Parathyroid adenoma (tissue), 2 donors: Measurements from ENCODE around the gene YOD1.

ENCODE experiments used
- H2AFZ ChIP-seq: fragments of 300-600 bp; sonication (generic); one replicate; pipeline ENCODE4 v1.7.0; 2017; ENCODE audit warnings: antibody characterized with exemption, mild to moderate bottlenecking
- H3K27ac ChIP-seq: fragments of 300-600 bp; sonication (generic); one replicate; pipeline ENCODE4 v1.7.0; 2017
- H3K27me3 ChIP-seq: fragments of 300-600 bp; sonication (generic); one replicate; pipeline ENCODE4 v1.7.0; 2017; ENCODE audit warnings: low read length; ENCODE audit not compliant: control insufficient read depth, insufficient read depth
- H3K36me3 ChIP-seq: fragments of 300-600 bp; sonication (generic); one replicate; pipeline ENCODE4 v1.7.0; 2017; ENCODE audit warnings: low read length; ENCODE audit not compliant: control insufficient read depth, insufficient read depth
- H3K4me1 ChIP-seq: fragments of 300-600 bp; sonication (generic); one replicate; pipeline ENCODE4 v1.7.0; 2017; ENCODE audit warnings: control low read depth
- H3K4me2 ChIP-seq: fragments of 300-600 bp; sonication (generic); one replicate; pipeline ENCODE4 v1.7.0; 2017; ENCODE audit warnings: low read length
- H3K4me3 ChIP-seq: fragments of 300-600 bp; sonication (generic); one replicate; pipeline ENCODE4 v1.7.0; 2017; ENCODE audit warnings: low read depth, low read length
- H3K79me2 ChIP-seq: fragments of 300-600 bp; sonication (generic); one replicate; pipeline ENCODE4 v1.7.0; 2017; ENCODE audit warnings: control low read depth
- H3K9ac ChIP-seq: fragments of 300-600 bp; sonication (generic); one replicate; pipeline ENCODE4 v1.7.0; 2017; ENCODE audit warnings: mild to moderate bottlenecking
- H3K9me3 ChIP-seq: fragments of 300-600 bp; sonication (generic); one replicate; pipeline ENCODE4 v1.7.0; 2017; ENCODE audit warnings: low read length; ENCODE audit not compliant: control insufficient read depth
- TF ChIP-seq, protein P1 (sequence below): fragments of 300-600 bp; sonication (generic); IDR thresholded peaks from one replicate; pipeline ENCODE4 v1.7.0; 2017; ENCODE audit warnings: antibody characterized with exemption, mild to moderate bottlenecking
- donor health status: primary hyperparathyroidism.

The YOD1 gene

DNA sequence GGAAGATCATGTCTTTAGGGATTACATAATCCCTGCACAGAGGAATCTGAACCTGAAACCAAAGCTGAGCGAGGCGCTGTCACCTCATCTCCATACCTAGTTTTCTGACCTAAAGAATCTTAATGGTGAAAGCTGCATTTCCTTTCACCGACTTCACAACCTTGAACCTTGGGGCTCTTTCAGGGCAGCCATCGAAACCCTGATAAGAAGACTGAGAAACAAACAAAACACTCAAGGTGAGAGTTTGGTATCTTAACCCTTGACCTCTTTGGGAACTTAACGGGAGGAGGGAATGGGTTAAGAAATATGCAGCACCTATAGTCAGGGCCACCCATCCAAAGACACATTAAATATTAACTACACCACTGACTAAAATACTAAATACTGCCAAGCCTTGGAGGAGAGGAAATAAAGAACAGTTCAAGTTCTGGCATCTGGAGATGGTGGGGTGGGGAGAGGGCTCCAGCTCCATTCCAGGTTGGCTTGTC is 20.4 kb downstream of the YOD1 start:
- no peak overlapping the region for H2AFZ ChIP-seq
- no peaks in the 10 kb centered on the region for H3K79me2 ChIP-seq
- H3K4me1 ChIP-seq: no peaks in the 10 kb centered on the region
- no peaks in the 10 kb centered on the region for H3K27me3 ChIP-seq
- H3K4me3 ChIP-seq: no peak overlapping the region
- no peak overlapping the region for H3K9ac ChIP-seq
- H3K36me3 ChIP-seq: no peaks in the 10 kb centered on the region
- H3K27ac ChIP-seq: no peak overlapping the region
- H3K9me3 ChIP-seq: no peaks in the 10 kb centered on the region
- TF ChIP-seq, protein P1, sequence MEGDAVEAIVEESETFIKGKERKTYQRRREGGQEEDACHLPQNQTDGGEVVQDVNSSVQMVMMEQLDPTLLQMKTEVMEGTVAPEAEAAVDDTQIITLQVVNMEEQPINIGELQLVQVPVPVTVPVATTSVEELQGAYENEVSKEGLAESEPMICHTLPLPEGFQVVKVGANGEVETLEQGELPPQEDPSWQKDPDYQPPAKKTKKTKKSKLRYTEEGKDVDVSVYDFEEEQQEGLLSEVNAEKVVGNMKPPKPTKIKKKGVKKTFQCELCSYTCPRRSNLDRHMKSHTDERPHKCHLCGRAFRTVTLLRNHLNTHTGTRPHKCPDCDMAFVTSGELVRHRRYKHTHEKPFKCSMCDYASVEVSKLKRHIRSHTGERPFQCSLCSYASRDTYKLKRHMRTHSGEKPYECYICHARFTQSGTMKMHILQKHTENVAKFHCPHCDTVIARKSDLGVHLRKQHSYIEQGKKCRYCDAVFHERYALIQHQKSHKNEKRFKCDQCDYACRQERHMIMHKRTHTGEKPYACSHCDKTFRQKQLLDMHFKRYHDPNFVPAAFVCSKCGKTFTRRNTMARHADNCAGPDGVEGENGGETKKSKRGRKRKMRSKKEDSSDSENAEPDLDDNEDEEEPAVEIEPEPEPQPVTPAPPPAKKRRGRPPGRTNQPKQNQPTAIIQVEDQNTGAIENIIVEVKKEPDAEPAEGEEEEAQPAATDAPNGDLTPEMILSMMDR: no peak
- H3K4me2 ChIP-seq: no peak overlapping the region

DNA sequence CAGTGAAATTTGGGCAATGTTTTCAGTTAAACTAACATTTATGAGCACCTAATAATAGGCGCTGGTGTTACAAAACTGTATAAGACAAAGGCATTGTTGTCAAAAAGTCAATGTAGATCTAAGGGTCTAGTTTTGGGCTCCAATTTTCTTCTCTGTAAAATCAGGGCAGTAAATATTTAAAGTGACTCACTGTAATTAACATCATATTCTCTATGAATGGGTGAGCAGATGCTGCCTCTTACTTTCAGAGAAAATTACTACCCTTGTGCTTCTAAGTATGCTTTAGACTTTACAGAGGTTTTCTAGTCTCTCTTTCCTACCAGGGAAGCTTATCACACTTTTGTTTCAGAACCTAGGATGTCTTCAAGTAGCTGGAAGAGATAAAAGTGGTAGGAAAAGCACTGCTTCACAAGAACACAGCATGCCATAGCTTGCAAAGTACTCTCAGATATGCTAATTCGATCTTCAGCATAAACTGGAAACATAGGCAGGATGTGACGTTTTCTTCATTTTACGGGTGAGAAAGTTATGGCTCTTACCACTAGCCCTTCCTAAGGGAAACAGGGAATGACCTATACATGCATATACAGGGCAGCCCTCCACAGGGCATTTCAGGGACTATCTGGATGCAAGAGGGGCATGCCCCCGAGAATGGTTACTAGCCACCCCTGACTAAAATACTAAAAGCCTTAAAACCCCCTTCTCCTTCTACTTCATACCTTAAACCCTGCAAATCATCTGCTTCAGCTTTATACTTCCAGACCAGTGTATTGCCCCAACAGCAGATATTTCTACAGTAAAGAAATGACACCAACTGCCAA is 21.1 kb downstream of the YOD1 start:
- Histone ChIP-seq H3K9ac (no peak overlapping the region), H3K27me3 (no peaks in the 10 kb centered on the region), H3K9me3 (no peaks in the 10 kb centered on the region), H2AFZ (no peak overlapping the region), H3K27ac (no peak overlapping the region), H3K4me3 (no peak overlapping the region), H3K79me2 (no peaks in the 10 kb centered on the region), H3K4me1 (no peaks in the 10 kb centered on the region), H3K36me3 (no peaks in the 10 kb centered on the region), H3K4me2 (no peak overlapping the region)
- TF ChIP-seq, protein P1: no peak

DNA sequence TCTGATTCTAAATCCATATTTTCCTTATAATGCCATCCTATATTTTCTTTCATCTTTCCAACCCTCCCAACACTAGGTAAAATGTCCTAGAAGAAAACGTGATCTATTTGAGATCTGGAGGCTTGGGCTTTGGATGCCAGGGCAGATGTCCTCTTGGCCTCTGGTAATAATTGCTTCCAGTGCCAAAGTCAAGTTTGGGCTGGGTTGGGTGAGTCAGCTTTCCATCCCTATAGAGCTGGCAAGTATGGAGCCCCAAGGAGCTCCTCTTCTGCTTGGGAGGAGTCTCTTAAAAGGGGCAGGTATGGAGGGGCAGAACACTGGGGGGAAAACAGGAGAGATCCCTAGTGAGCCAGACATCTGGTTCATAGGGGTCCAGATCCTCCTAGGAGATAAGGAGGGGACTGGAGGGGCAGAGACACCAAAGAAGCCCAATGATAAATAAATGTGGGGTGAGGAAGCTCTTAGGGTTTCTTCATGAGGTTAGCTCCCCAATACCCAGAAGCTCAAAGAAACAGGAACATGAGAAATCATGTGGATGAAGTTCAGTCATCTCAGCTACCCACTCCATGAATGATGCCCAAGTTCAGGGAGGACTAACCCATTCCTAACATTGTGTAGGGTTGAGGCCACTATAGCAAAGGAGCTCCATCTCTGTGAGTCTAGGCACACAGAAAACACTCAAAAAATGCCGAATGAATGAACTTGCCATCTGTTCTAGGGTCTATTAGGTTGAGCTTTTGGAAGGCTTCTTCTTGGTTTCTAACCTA is 21.9 kb downstream of the YOD1 start:
- Histone ChIP-seq H3K27ac (no peak overlapping the region), H3K4me1 (no peaks in the 10 kb centered on the region), H2AFZ (no peak overlapping the region), H3K9ac (no peak overlapping the region), H3K4me3 (no peak overlapping the region), H3K79me2 (no peaks in the 10 kb centered on the region), H3K27me3 (no peaks in the 10 kb centered on the region), H3K4me2 (no peak overlapping the region), H3K36me3 (no peaks in the 10 kb centered on the region), H3K9me3 (no peaks in the 10 kb centered on the region)
- TF ChIP-seq, protein P1: no peak

DNA sequence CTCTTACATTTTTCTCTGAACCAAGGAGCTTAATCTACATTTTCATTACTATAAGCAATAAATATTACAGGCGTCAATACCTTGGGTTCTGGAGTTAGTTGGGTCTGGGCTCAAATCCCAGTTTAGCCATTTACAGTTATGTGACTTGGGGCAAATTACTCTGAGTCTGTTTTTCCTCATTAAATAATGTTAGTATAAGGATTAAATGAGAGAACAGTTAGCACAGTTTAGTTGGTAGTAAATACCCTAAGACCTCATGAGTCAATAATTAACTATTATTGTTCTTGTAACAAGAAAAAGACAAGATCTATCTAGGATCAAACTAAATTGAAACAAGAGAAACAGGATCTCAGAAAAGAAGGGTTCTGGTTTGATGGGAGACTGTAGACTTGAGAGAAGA is 23.1 kb downstream of the YOD1 start:
- Histone ChIP-seq H3K27ac (no peak overlapping the region), H3K27me3 (no peaks in the 10 kb centered on the region), H3K4me3 (no peak overlapping the region), H3K36me3 (no peaks in the 10 kb centered on the region), H2AFZ (no peak overlapping the region), H3K9me3 (no peaks in the 10 kb centered on the region), H3K79me2 (no peaks in the 10 kb centered on the region), H3K4me2 (no peak overlapping the region), H3K4me1 (no peaks in the 10 kb centered on the region), H3K9ac (no peak overlapping the region)
- TF ChIP-seq, protein P1: no peak
